ENCODE data around the gene COL1A2.

Gene COL1A2

GRCh38 chr7:94376281-94376680 lies 18.4 kb upstream of the COL1A2 start:
- H3K9me2 ChIP-seq (replicated peaks; ENCODE audit: low read depth, low read length), result no peaks in the 10 kb centered on the region
- H3K4me2 ChIP-seq (ENCODE audit: low read depth, low read length, poor library complexity, severe bottlenecking), result no peak overlapping the region
- peaks cover 13% of the 10 kb centered on the region for H3K4me1 ChIP-seq (ENCODE audit: insufficient read depth, low read length, poor library complexity, severe bottlenecking)
- H3K27me3 ChIP-seq (ENCODE audit: insufficient read depth, low read length, poor library complexity, severe bottlenecking), result no peaks in the 10 kb centered on the region
- no peak for TF ChIP-seq EZH2phosphoT487 (IDR thresholded peaks at IDR 0.05; ENCODE audit: borderline replicate concordance)
- no peak overlapping the region for H3K4me3 ChIP-seq (ENCODE audit: low read length, poor library complexity, severe bottlenecking)
- H3K79me2 ChIP-seq (ENCODE audit: insufficient read depth, low read length), result no peaks in the 10 kb centered on the region
- H3F3A ChIP-seq (ENCODE audit: low read depth), result no peaks in the 10 kb centered on the region
- H2AFZ ChIP-seq (ENCODE audit: low read length), result no peak overlapping the region
- H3K36me3 ChIP-seq (ENCODE audit: insufficient read depth, low read length), result no peaks in the 10 kb centered on the region
- no peaks in the 10 kb centered on the region for H4K20me1 ChIP-seq (ENCODE audit: insufficient read depth, low read length, poor library complexity, severe bottlenecking)
- no peak overlapping the region for H3K9ac ChIP-seq (ENCODE audit: low read depth, low read length, poor library complexity, severe bottlenecking)
- no peaks in the 10 kb centered on the region for H3K9me3 ChIP-seq (ENCODE audit: insufficient read depth, low read depth, low read length)

- no peak overlapping the region for H2AFZ ChIP-seq (ENCODE audit: low read length)
- H3K9ac ChIP-seq (ENCODE audit: low read depth, low read length, poor library complexity, severe bottlenecking), result no peak overlapping the region
- no peak overlapping the region for H3K4me2 ChIP-seq (ENCODE audit: low read depth, low read length, poor library complexity, severe bottlenecking)
- H3K36me3 ChIP-seq (ENCODE audit: insufficient read depth, low read length), result no peaks in the 10 kb centered on the region
- peaks cover 13% of the 10 kb centered on the region for H3K4me1 ChIP-seq (ENCODE audit: insufficient read depth, low read length, poor library complexity, severe bottlenecking)
- TF ChIP-seq EZH2phosphoT487 (IDR thresholded peaks at IDR 0.05; ENCODE audit: borderline replicate concordance) (no peak), CTCF (conservative IDR thresholded peaks at IDR 0.05; ENCODE audit: low read length) (no peak)
- H4K20me1 ChIP-seq (ENCODE audit: insufficient read depth, low read length, poor library complexity, severe bottlenecking), result no peaks in the 10 kb centered on the region
- H3K9me3 ChIP-seq (ENCODE audit: insufficient read depth, low read depth, low read length), result no peaks in the 10 kb centered on the region
- H3K79me2 ChIP-seq (ENCODE audit: insufficient read depth, low read length), result no peaks in the 10 kb centered on the region
- no peaks in the 10 kb centered on the region for H3F3A ChIP-seq (ENCODE audit: low read depth)
- no peak overlapping the region for H3K4me3 ChIP-seq (ENCODE audit: low read length, poor library complexity, severe bottlenecking)
- no peaks in the 10 kb centered on the region for H3K27me3 ChIP-seq (ENCODE audit: insufficient read depth, low read length, poor library complexity, severe bottlenecking)
- H3K9me2 ChIP-seq (replicated peaks; ENCODE audit: low read depth, low read length), result no peaks in the 10 kb centered on the region
Observed at GRCh38 chr7:94378356-94378755, 16.3 kb upstream of the COL1A2 start.

GRCh38 chr7:94380264-94380663 lies 14.4 kb upstream of the COL1A2 start:
- TF ChIP-seq CTCF (conservative IDR thresholded peaks at IDR 0.05; ENCODE audit: low read length) (no peak), EZH2phosphoT487 (IDR thresholded peaks at IDR 0.05; ENCODE audit: borderline replicate concordance) (no peak)
- no peaks in the 10 kb centered on the region for H3K9me2 ChIP-seq (replicated peaks; ENCODE audit: low read depth, low read length)

GRCh38 chr7:94382132-94382531 lies 12.6 kb upstream of the COL1A2 start:
- H2AFZ ChIP-seq (ENCODE audit: low read length), result no peak overlapping the region
- no peaks in the 10 kb centered on the region for H3K4me1 ChIP-seq (ENCODE audit: insufficient read depth, low read length, poor library complexity, severe bottlenecking)
- H3F3A ChIP-seq (ENCODE audit: low read depth), result no peaks in the 10 kb centered on the region
- no peaks in the 10 kb centered on the region for H3K36me3 ChIP-seq (ENCODE audit: insufficient read depth, low read length)
- H3K4me3 ChIP-seq (ENCODE audit: low read length, poor library complexity, severe bottlenecking), result no peak overlapping the region
- H3K27me3 ChIP-seq (ENCODE audit: insufficient read depth, low read length, poor library complexity, severe bottlenecking), result no peaks in the 10 kb centered on the region
- H3K9me2 ChIP-seq (replicated peaks; ENCODE audit: low read depth, low read length), result no peaks in the 10 kb centered on the region
- no peaks in the 10 kb centered on the region for H4K20me1 ChIP-seq (ENCODE audit: insufficient read depth, low read length, poor library complexity, severe bottlenecking)
- no peaks in the 10 kb centered on the region for H3K9me3 ChIP-seq (ENCODE audit: insufficient read depth, low read depth, low read length)
- H3K9ac ChIP-seq (ENCODE audit: low read depth, low read length, poor library complexity, severe bottlenecking), result no peak overlapping the region
- no peak for TF ChIP-seq CTCF (conservative IDR thresholded peaks at IDR 0.05; ENCODE audit: low read length)
- no peak for TF ChIP-seq EZH2phosphoT487 (IDR thresholded peaks at IDR 0.05; ENCODE audit: borderline replicate concordance)
- no peak overlapping the region for H3K4me2 ChIP-seq (ENCODE audit: low read depth, low read length, poor library complexity, severe bottlenecking)
- H3K79me2 ChIP-seq (ENCODE audit: insufficient read depth, low read length), result no peaks in the 10 kb centered on the region

More at GRCh38 chr7:94380264-94380663, 14.4 kb upstream of the COL1A2 start:
- no peak overlapping the region for H3K4me3 ChIP-seq (ENCODE audit: low read length, poor library complexity, severe bottlenecking)
- no peaks in the 10 kb centered on the region for H3K36me3 ChIP-seq (ENCODE audit: insufficient read depth, low read length)
- H3K79me2 ChIP-seq (ENCODE audit: insufficient read depth, low read length), result no peaks in the 10 kb centered on the region
- H4K20me1 ChIP-seq (ENCODE audit: insufficient read depth, low read length, poor library complexity, severe bottlenecking), result no peaks in the 10 kb centered on the region
- H3K9me3 ChIP-seq (ENCODE audit: insufficient read depth, low read depth, low read length), result no peaks in the 10 kb centered on the region
- H3K4me2 ChIP-seq (ENCODE audit: low read depth, low read length, poor library complexity, severe bottlenecking), result no peak overlapping the region
- H3K9ac ChIP-seq (ENCODE audit: low read depth, low read length, poor library complexity, severe bottlenecking), result no peak overlapping the region
- no peaks in the 10 kb centered on the region for H3K27me3 ChIP-seq (ENCODE audit: insufficient read depth, low read length, poor library complexity, severe bottlenecking)
- H2AFZ ChIP-seq (ENCODE audit: low read length), result no peak overlapping the region
- H3K4me1 ChIP-seq (ENCODE audit: insufficient read depth, low read length, poor library complexity, severe bottlenecking), result peaks cover 4% of the 10 kb centered on the region
- no peaks in the 10 kb centered on the region for H3F3A ChIP-seq (ENCODE audit: low read depth)
